ENCODE results near the gene DNAJC27. TPM values are rescaled to one million over a fixed set of nuclear protein-coding genes. Genes with fewer than 3 reads are reported as not detected.
"Not testable (repeated sequence)": the region's sequence is repeated elsewhere in the genome, so short reads cannot be mapped to it uniquely, and the experiment has no call there.

Gene DNAJC27
- polyA plus RNA-seq (2013, experiment 1 of 4): 6.1 TPM
- 7.9 TPM for polyA plus RNA-seq (2013, experiment 2 of 4)
- 7.4 TPM for polyA plus RNA-seq (2013, experiment 3 of 4)
- polyA plus RNA-seq (2013, experiment 4 of 4): 5.7 TPM

DNA sequence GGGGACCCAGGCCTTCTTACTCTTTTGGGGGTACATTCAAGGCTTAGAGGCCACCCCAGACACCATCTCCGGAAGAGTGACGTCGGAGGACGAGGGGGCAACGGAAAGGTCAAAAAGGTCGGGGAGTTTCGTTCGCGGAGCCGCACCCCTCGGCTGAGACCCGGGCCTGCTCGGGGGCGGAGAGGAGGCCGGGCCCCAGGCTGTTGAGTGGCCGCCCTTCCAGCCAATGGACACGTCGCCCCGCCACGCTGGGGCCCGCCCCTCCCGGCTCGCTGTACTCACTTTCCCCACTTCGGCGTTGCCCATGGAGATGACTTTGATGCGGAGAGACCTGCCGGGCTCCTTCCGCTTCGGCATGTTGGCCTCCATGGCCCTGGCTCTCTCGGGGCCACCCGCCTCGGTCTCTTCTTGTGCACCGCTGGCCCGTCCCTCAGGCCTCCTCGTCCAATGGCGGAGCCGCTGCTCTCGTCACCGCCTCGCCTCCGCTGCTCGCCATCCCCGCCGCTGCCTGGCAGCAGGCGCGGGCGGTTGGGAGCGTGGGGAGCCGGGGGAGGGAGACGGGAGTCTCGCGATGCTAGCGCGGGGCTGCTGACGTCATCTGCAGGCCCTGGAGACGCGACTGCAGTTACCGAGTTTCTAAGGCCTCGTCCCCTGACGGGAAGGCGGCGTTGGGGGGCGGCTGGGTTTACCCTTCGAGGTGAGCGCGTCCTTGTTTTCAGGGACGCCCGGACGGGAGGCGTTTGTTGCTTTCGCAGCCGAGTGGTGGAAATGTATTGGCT is at the start of gene DNAJC27:
Gene DNAJC27, minus strand, starts transcription at position 420 of the 779 bp plus-strand sequence. Its CDS starts 51 bp downstream, at position 369.
- Histone ChIP-seq H3K4me1 (ENCODE audit: control insufficient read depth, insufficient read depth, low read length) (no peaks in the 10 kb centered on the region), H3K27me3 (ENCODE audit: control insufficient read depth, insufficient read depth, low read length, poor library complexity, severe bottlenecking) (no peaks in the 10 kb centered on the region), H3K36me3 (ENCODE audit: control insufficient read depth, insufficient read depth, low read length) (no peaks in the 10 kb centered on the region), H3K4me3 (ENCODE audit: insufficient read depth, low read depth, low read length) (peak within 1 kb of the TSS; percentile 84), H3K9me3 (ENCODE audit: control insufficient read depth, low read length) (no peaks in the 10 kb centered on the region), H3K27ac (ENCODE audit: insufficient read depth, low read depth, low read length, poor library complexity, severe bottlenecking) (peak within 1 kb of the TSS; percentile 90)
- WGBS, 2 experiments: 0% methylated on average over 72 of the region's 72 CpGs

DNA sequence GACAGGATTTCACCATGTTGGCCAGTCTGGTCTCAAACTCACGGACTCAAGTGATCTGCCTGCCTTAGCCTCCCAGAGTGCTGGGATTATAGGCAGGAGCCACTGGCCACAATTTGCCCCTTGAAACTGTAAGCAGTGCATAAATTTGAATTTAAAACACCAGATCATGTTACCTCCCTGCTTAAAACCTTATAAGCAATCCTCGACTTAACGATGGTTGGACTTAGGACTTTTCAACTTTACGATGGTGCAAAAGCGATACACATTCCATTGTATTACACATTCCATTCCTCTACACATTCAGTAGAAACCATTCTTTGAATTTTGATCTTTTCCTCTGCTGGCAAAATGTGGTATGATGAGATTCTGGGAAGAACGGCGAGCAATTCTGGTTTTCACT is 46.9 kb upstream of the DNAJC27 start:
- H3K9me3 ChIP-seq (ENCODE audit: control insufficient read depth, low read length): no peaks in the 10 kb centered on the region
- H3K4me3 ChIP-seq (ENCODE audit: insufficient read depth, low read depth, low read length): no peak overlapping the region
- H3K4me1 ChIP-seq (ENCODE audit: control insufficient read depth, insufficient read depth, low read length): no peaks in the 10 kb centered on the region
- H3K27ac ChIP-seq (ENCODE audit: insufficient read depth, low read depth, low read length, poor library complexity, severe bottlenecking): no peak overlapping the region
- 91 to 92% methylated on average over 5 to 7 of the region's 7 CpGs for WGBS, 2 experiments
- H3K27me3 ChIP-seq (ENCODE audit: control insufficient read depth, insufficient read depth, low read length, poor library complexity, severe bottlenecking): no peaks in the 10 kb centered on the region
- H3K36me3 ChIP-seq (ENCODE audit: control insufficient read depth, insufficient read depth, low read length): no peaks in the 10 kb centered on the region

DNA sequence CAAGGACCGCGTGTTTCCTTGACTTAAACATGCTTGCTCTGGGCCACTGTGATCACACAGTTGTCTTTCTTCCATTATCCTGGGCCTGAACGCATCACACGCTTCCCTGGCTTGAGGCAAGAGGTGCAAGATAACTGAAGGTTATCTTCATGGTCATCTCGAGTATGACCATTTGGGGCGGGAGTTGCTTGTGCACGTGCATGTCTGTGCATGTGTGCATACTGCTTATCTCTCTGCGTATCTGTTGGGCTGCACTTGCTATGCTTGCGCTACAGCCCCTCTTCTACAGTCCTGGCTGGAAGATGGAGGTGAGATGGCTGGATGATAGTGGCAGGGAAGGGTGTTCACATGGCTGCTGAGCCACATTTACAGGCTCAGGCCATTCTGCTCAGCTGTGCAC is 42.9 kb upstream of the DNAJC27 start:
- Histone ChIP-seq H3K4me3 (ENCODE audit: insufficient read depth, low read depth, low read length) (no peak overlapping the region), H3K27ac (ENCODE audit: insufficient read depth, low read depth, low read length, poor library complexity, severe bottlenecking) (no peak overlapping the region), H3K36me3 (ENCODE audit: control insufficient read depth, insufficient read depth, low read length) (no peaks in the 10 kb centered on the region), H3K4me1 (ENCODE audit: control insufficient read depth, insufficient read depth, low read length) (no peaks in the 10 kb centered on the region), H3K27me3 (ENCODE audit: control insufficient read depth, insufficient read depth, low read length, poor library complexity, severe bottlenecking) (no peaks in the 10 kb centered on the region), H3K9me3 (ENCODE audit: control insufficient read depth, low read length) (no peaks in the 10 kb centered on the region)
- WGBS, 2 experiments: 97 to 98% methylated on average over 9 of the region's 9 CpGs

DNA sequence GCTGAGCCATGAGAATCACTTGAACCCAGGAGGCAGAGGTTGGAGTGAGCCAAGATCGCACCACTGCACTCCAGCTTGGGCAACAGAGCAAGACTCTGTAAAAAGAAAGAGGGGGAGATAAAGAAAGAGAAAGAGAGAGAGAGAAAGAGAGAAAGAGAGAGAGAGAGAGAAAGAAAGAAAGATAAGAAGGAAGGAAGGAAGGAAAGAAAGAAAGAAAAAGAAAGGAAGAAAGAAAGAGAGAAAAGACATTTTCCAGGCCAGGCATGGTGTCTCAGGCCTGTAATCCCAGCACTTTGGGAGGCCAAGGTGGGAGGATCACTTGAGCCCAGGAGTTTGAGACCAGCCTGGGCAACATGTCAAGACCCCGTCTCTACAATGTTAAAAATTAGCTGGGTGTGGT is 39.6 kb upstream of the DNAJC27 start:
- not testable (repeated sequence) for H3K4me1 ChIP-seq (ENCODE audit: control insufficient read depth, insufficient read depth, low read length); H3K27ac ChIP-seq (ENCODE audit: insufficient read depth, low read depth, low read length, poor library complexity, severe bottlenecking); H3K9me3 ChIP-seq (ENCODE audit: control insufficient read depth, low read length); H3K4me3 ChIP-seq (ENCODE audit: insufficient read depth, low read depth, low read length); H3K27me3 ChIP-seq (ENCODE audit: control insufficient read depth, insufficient read depth, low read length, poor library complexity, severe bottlenecking); H3K36me3 ChIP-seq (ENCODE audit: control insufficient read depth, insufficient read depth, low read length)
- 92 to 94% methylated on average over 2 of the region's 2 CpGs for WGBS, 2 experiments

DNA sequence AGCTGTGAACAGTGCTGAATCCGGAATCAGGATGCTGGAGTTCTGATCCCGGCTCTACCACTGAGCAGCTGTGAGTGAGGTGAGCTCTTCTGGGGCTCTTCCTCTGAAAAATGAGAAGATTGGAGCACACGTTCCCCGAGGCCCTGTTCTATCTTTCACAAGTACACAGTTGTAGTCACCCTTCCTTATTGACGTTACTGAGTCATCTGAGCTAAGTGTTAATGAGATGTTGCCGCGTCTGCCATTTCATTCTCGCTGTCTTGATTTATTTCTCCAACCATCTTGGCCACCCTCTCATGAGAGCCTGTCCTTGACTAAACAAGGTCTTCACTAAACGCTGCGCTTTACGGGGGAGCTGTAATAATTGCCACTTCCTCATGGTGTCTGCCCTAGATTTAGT is 38.2 kb upstream of the DNAJC27 start:
- H3K27ac ChIP-seq (ENCODE audit: insufficient read depth, low read depth, low read length, poor library complexity, severe bottlenecking): no peak overlapping the region
- no peaks in the 10 kb centered on the region for H3K36me3 ChIP-seq (ENCODE audit: control insufficient read depth, insufficient read depth, low read length)
- no peaks in the 10 kb centered on the region for H3K4me1 ChIP-seq (ENCODE audit: control insufficient read depth, insufficient read depth, low read length)
- H3K9me3 ChIP-seq (ENCODE audit: control insufficient read depth, low read length): no peaks in the 10 kb centered on the region
- H3K27me3 ChIP-seq (ENCODE audit: control insufficient read depth, insufficient read depth, low read length, poor library complexity, severe bottlenecking): no peaks in the 10 kb centered on the region
- WGBS, 2 experiments: 94 to 95% methylated on average over 11 of the region's 11 CpGs
- no peak overlapping the region for H3K4me3 ChIP-seq (ENCODE audit: insufficient read depth, low read depth, low read length)

DNA sequence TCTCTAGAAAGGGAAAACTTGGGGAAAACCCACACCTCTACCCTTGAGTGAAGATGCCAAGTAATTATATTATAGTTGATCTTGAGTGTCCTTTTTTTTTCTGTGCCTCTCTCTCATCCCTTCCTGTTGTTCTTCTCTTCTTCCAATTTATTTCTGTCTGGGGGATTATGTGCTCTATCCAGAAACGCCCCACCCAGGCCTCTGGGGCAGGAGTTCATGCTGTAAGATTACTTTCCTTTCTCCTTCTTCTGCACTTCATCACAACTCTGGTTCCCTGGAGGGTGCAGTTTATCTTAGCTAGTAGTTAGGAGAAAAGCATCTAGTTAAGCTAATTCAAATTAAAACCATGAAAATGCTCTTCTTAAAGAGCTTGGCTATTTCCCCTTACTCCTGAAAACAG is 30.3 kb upstream of the DNAJC27 start:
- no peaks in the 10 kb centered on the region for H3K36me3 ChIP-seq (ENCODE audit: control insufficient read depth, insufficient read depth, low read length)
- no peak overlapping the region for H3K27ac ChIP-seq (ENCODE audit: insufficient read depth, low read depth, low read length, poor library complexity, severe bottlenecking)
- H3K9me3 ChIP-seq (ENCODE audit: control insufficient read depth, low read length): no peaks in the 10 kb centered on the region
- H3K27me3 ChIP-seq (ENCODE audit: control insufficient read depth, insufficient read depth, low read length, poor library complexity, severe bottlenecking): no peaks in the 10 kb centered on the region
- H3K4me3 ChIP-seq (ENCODE audit: insufficient read depth, low read depth, low read length): no peak overlapping the region
- H3K4me1 ChIP-seq (ENCODE audit: control insufficient read depth, insufficient read depth, low read length): no peaks in the 10 kb centered on the region
- WGBS, 2 experiments: 65 to 67% methylated on average over 1 of the region's 1 CpG

DNA sequence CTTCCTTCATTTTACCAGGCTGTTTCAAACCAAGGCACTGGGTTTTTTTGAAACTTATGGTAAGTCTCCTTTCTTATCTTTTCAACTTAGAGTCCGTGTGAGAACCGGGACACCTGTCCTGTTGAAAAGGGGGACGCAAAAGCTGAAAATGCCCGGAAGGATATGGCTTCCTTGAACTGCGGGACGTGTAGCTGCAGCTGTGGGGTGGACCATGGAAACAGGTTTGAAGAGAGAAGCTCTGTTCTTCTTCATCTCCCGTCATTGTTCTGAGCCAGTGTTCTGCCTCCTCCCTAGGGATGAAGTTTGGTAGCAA is 29.5 kb upstream of the DNAJC27 start:
- Histone ChIP-seq H3K27me3 (ENCODE audit: control insufficient read depth, insufficient read depth, low read length, poor library complexity, severe bottlenecking) (no peaks in the 10 kb centered on the region), H3K27ac (ENCODE audit: insufficient read depth, low read depth, low read length, poor library complexity, severe bottlenecking) (no peak overlapping the region), H3K36me3 (ENCODE audit: control insufficient read depth, insufficient read depth, low read length) (no peaks in the 10 kb centered on the region), H3K9me3 (ENCODE audit: control insufficient read depth, low read length) (no peaks in the 10 kb centered on the region), H3K4me1 (ENCODE audit: control insufficient read depth, insufficient read depth, low read length) (no peaks in the 10 kb centered on the region), H3K4me3 (ENCODE audit: insufficient read depth, low read depth, low read length) (no peak overlapping the region)
- WGBS, 2 experiments: 94% methylated on average over 7 of the region's 7 CpGs

DNA sequence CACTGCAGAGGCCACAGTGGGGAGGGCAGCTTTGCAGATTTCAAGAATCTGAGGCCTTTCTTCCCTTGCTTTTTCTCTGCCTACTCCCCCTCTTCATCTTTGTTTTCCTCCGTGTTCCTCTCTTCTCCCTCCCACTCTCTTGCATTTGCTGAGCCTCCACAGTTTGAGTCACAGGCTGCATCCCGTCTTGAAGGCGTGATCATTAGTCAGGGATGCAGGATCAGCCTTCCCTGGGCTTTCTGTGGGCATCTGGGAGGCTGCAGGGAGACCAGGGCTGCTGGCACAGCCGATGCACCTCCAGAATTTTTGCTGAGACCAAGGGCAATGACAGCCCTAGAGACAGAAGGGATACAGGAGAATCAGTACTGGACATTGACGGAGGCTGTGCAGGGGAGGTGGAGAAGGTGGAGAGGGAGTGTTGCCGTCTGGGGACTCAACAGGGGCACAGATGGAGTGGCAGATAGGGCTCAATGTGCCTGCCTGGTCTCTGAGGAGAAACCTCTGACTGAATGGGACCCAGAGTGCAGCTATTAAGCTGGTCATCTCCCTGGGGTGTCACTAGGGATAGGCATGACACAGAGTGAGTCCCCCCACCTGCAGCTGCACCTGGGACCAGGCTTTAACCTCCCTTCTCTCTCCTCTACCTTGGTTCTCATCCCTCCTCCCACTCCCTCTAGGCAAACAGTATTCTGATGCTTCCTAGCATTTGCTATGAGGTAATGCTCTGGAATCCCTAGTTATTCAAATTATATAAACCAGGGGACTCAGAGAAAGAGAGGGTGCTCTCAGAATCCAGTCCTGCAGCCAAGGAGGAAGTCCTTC is 29.0 kb upstream of the DNAJC27 start:
- no peaks in the 10 kb centered on the region for H3K27me3 ChIP-seq (ENCODE audit: control insufficient read depth, insufficient read depth, low read length, poor library complexity, severe bottlenecking)

DNA sequence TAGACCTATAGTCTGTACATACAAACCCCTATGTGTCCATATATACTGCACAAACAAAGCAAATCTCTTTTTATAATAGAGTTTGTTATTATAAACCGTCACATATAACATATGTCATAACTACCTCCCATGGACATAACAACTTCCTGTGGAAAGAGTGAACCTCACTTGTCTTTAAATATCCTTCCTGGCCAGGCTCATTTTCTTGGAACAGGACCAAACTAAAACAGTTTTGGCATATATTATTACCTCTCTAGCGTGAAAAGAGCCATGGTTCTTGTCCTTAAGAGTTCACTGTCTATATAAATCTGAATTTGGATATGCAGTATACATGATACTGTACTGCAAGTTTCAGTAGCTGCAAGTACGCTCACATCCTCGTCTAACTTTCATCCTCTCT is 28.3 kb upstream of the DNAJC27 start:
- H3K27ac ChIP-seq (ENCODE audit: insufficient read depth, low read depth, low read length, poor library complexity, severe bottlenecking): no peak overlapping the region
- H3K27me3 ChIP-seq (ENCODE audit: control insufficient read depth, insufficient read depth, low read length, poor library complexity, severe bottlenecking): no peaks in the 10 kb centered on the region
- H3K9me3 ChIP-seq (ENCODE audit: control insufficient read depth, low read length): no peaks in the 10 kb centered on the region
- H3K4me1 ChIP-seq (ENCODE audit: control insufficient read depth, insufficient read depth, low read length): no peaks in the 10 kb centered on the region
- 91 to 95% methylated on average over 4 of the region's 4 CpGs for WGBS, 2 experiments
- no peak overlapping the region for H3K4me3 ChIP-seq (ENCODE audit: insufficient read depth, low read depth, low read length)
- H3K36me3 ChIP-seq (ENCODE audit: control insufficient read depth, insufficient read depth, low read length): no peaks in the 10 kb centered on the region

More for the DNA sequence above, 29.0 kb upstream of the DNAJC27 start:
- WGBS, 2 experiments: 67 to 68% methylated on average over 6 of the region's 6 CpGs
- Histone ChIP-seq H3K4me1 (ENCODE audit: control insufficient read depth, insufficient read depth, low read length) (no peaks in the 10 kb centered on the region), H3K27ac (ENCODE audit: insufficient read depth, low read depth, low read length, poor library complexity, severe bottlenecking) (no peak overlapping the region), H3K4me3 (ENCODE audit: insufficient read depth, low read depth, low read length) (no peak overlapping the region), H3K9me3 (ENCODE audit: control insufficient read depth, low read length) (no peaks in the 10 kb centered on the region), H3K36me3 (ENCODE audit: control insufficient read depth, insufficient read depth, low read length) (no peaks in the 10 kb centered on the region)

DNA sequence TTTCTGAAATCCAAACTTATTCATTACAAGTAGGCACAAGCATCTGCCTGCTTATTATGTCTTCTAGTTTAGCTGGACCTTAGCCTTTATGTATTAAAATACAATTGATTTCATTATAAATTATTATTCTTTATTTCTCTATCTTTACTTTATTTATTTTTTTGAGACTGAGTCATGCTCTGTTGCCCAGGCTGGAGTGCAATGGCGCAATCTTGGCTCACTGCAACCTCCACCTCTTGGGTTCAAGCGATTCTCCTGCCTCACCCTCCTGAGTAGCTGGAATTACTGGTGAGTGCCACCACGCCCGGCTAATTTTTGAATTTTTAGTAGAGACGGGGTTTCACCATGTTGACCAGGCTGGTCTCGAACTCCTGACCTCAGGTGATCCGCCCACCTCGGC is 27.3 kb upstream of the DNAJC27 start:
- H3K4me1 ChIP-seq (ENCODE audit: control insufficient read depth, insufficient read depth, low read length); H3K27ac ChIP-seq (ENCODE audit: insufficient read depth, low read depth, low read length, poor library complexity, severe bottlenecking); H3K9me3 ChIP-seq (ENCODE audit: control insufficient read depth, low read length); H3K27me3 ChIP-seq (ENCODE audit: control insufficient read depth, insufficient read depth, low read length, poor library complexity, severe bottlenecking); H3K4me3 ChIP-seq (ENCODE audit: insufficient read depth, low read depth, low read length); H3K36me3 ChIP-seq (ENCODE audit: control insufficient read depth, insufficient read depth, low read length): not testable (repeated sequence)
- WGBS, 2 experiments: 74 to 84% methylated on average over 6 to 8 of the region's 8 CpGs
